H7 (cell line): ENCODE measurements around the gene TBC1D13. TPM values are rescaled to one million over a fixed set of nuclear protein-coding genes. Genes with fewer than 3 reads are reported as not detected.

Source experiments
- total RNA-seq: library from RNA; depleted of rRNA; stranded (reverse); fragments of >200 nt; shearing (Covaris generic); gene quantifications from 2 replicates; pipeline ENCODE4 v1.2.3, GENCODE V29; 2014; rRNA removed

Gene TBC1D13
- total RNA-seq, 1 experiment from 2014 or later, result 16.8 TPM

Other genes with a start within 250 kb of the TBC1D13 start
- 124 and 132 TPM in 2 replicates for gene SPTAN1, start 234.7 kb upstream of the TBC1D13 start, total RNA-seq
- 82.3 and 113 TPM in 2 replicates for gene DYNC2I2, start 130.4 kb upstream of the TBC1D13 start, total RNA-seq
- 798 and 1,235 TPM in 2 replicates for gene SET, start 98.0 kb upstream of the TBC1D13 start, total RNA-seq
- gene PKN3, start 84.8 kb upstream of the TBC1D13 start, total RNA-seq, result 29.4 and 35.0 TPM in 2 replicates
- 66.5 and 76.6 TPM in 2 replicates for gene ZDHHC12, start 63.1 kb upstream of the TBC1D13 start, total RNA-seq
- gene ZER1, start 15.3 kb upstream of the TBC1D13 start, total RNA-seq, result 19.6 and 31.1 TPM in 2 replicates
- gene ENDOG, start 31.2 kb downstream of the TBC1D13 start, total RNA-seq, result 15.5 and 32.9 TPM in 2 replicates
- 49.0 and 70.7 TPM in 2 replicates for gene SPOUT1, start 42.5 kb downstream of the TBC1D13 start, total RNA-seq
- 47.9 and 49.0 TPM in 2 replicates for gene KYAT1, start 94.7 kb downstream of the TBC1D13 start, total RNA-seq
- gene LRRC8A, start 94.9 kb downstream of the TBC1D13 start, total RNA-seq, result 67.2 and 76.0 TPM in 2 replicates
- gene PHYHD1, start 133.7 kb downstream of the TBC1D13 start, total RNA-seq, result 24.3 and 27.2 TPM in 2 replicates
- 18.6 and 20.9 TPM in 2 replicates for gene DOLK, start 160.3 kb downstream of the TBC1D13 start, total RNA-seq
- gene NUP188, start 160.4 kb downstream of the TBC1D13 start, total RNA-seq, result 81.3 and 87.9 TPM in 2 replicates
- gene SH3GLB2, start 241.1 kb downstream of the TBC1D13 start, total RNA-seq, result 79.1 and 80.1 TPM in 2 replicates
- 26.4 and 33.8 TPM in 2 replicates for gene MIGA2, start 249.4 kb downstream of the TBC1D13 start, total RNA-seq